K562 (cell line): ENCODE results near the gene ANOS1. TPM values are rescaled to one million over a fixed set of nuclear protein-coding genes. Genes with fewer than 3 reads are reported as not detected.

Experiments used
- ATAC-seq: fragments of 200-7000 bp; cut with Tn5 transposase; 3 replicates; pipeline ENCODE4 v1.9.1; 2020; ENCODE audit warnings: moderate library complexity
- BruUV-seq: library from RNA; stranded (reverse); fragments of 400-500 nt; replicated peaks from 2 replicates; lab custom pipeline; 2021; lab: Mats Ljungman, UMichigan
- CTCF ChIA-PET: fragments of 300-600 bp; formaldehyde crosslinking; extraction: SDS; loops from one replicate; lab custom pipeline; 2021; ENCODE audit warnings: low intra/inter-chr PET ratio; lab: Yijun Ruan, JAX
- POLR2A ChIA-PET: fragments of 300-600, 350-650 bp; sonication (Branson Sonifier 250); formaldehyde crosslinking; extraction: SDS; loops from one replicate; lab custom pipeline; 2021; ENCODE audit warnings: antibody characterized with exemption, inconsistent platforms; lab: Yijun Ruan, JAX
- DNase-seq, 4 experiments: peaks; one replicate each; pipeline versions ENCODE4 v3.0.0 to v3.0.0-alpha.2; 2011 to 2018; ENCODE audit warnings: low spot score in 3 of 4, mixed read lengths in 3 of 4; ENCODE audit errors: extremely low read depth in 1 of 4
- FAIRE-seq: peaks from 2 replicates; lab custom pipeline; 2011; peaks lifted over from hg19 to GRCh38; lab: Jason Lieb, UNC
- H2AFZ ChIP-seq: 2 replicates; pipeline ENCODE4 v1.6.0; 2011; ENCODE audit warnings: low read depth, low read length, control low read depth, inconsistent platforms
- H3K27ac ChIP-seq: fragments of 200-600 bp; 3 replicates; pipeline ENCODE4 v1.8.0; 2011; ENCODE audit warnings: low read depth, mild to moderate bottlenecking, control low read depth, inconsistent platforms, low read length, moderate library complexity, mixed read lengths; ENCODE audit errors: extremely low read depth
- H3K27me3 ChIP-seq, 2 experiments: fragments of 300-600 bp in 1 of 2; 2 replicates in 1 of 2; 3 replicates in 1 of 2; pipeline versions ENCODE4 v1.6.0 to v1.8.0; 2011; ENCODE audit warnings: inconsistent platforms in 2 of 2, low read length in 2 of 2, mild to moderate bottlenecking in 1 of 2, mixed read lengths in 1 of 2, moderate library complexity in 1 of 2; ENCODE audit not compliant: control insufficient read depth in 2 of 2, insufficient read depth in 2 of 2
- H3K36me3 ChIP-seq: fragments of 300-600 bp; 3 replicates; pipeline ENCODE4 v1.8.0; 2011; ENCODE audit warnings: mild to moderate bottlenecking, low read length, inconsistent platforms; ENCODE audit not compliant: control insufficient read depth, insufficient read depth
- H3K4me1 ChIP-seq, 2 experiments: fragments of 200-600 bp in 1 of 2; replicated peaks in 1 of 2; 2 replicates in 1 of 2; 3 replicates in 1 of 2; pipeline versions ENCODE4 v1.5.1 to v1.8.0; 2011; ENCODE audit warnings: inconsistent platforms in 2 of 2, low read length in 2 of 2, mild to moderate bottlenecking in 1 of 2, mixed read lengths in 1 of 2, moderate library complexity in 1 of 2; ENCODE audit not compliant: control insufficient read depth in 2 of 2, insufficient read depth in 2 of 2
- H3K4me2 ChIP-seq: 2 replicates; pipeline ENCODE4 v1.6.1; 2011; ENCODE audit warnings: low read length, control low read depth, inconsistent platforms, mixed read lengths; ENCODE audit not compliant: insufficient read depth
- H3K4me3 ChIP-seq: fragments of 200-600 bp; sonication (generic), shearing (Covaris generic); 2 replicates; pipeline ENCODE4 v1.5.1; 2016; ENCODE audit warnings: control low read depth, inconsistent platforms
- H3K79me2 ChIP-seq: fragments of 200-600 bp; 3 replicates; pipeline ENCODE4 v1.8.0; 2011; ENCODE audit warnings: low read length, inconsistent platforms; ENCODE audit not compliant: control insufficient read depth, insufficient read depth
- H3K9ac ChIP-seq, 2 experiments: 2 replicates each; pipeline versions ENCODE4 v1.6.0 to v1.6.1; 2011; ENCODE audit warnings: low read depth in 2 of 2, low read length in 2 of 2, control low read depth in 1 of 2, inconsistent platforms in 1 of 2, mild to moderate bottlenecking in 1 of 2, mixed read lengths in 1 of 2; ENCODE audit not compliant: insufficient read depth in 1 of 2
- H3K9me1 ChIP-seq: one replicate; pipeline ENCODE4 v1.6.0; 2011; ENCODE audit warnings: inconsistent platforms, mild to moderate bottlenecking, low read length, moderate library complexity; ENCODE audit not compliant: control insufficient read depth, insufficient read depth
- H3K9me3 ChIP-seq: replicated peaks from 2 replicates; pipeline ENCODE4 v1.5.1; 2011; ENCODE audit warnings: low read depth, low read length, inconsistent platforms; ENCODE audit not compliant: control insufficient read depth, insufficient read depth
- H4K20me1 ChIP-seq: replicated peaks from 2 replicates; pipeline ENCODE4 v1.6.1; 2011; ENCODE audit warnings: low read length, inconsistent platforms, mixed read lengths; ENCODE audit not compliant: control insufficient read depth, insufficient read depth
- CEBPB ChIP-seq: fragments of 450-650 bp; IDR thresholded peaks from 2 replicates; pipeline ENCODE4 v1.6.1; 2016; ENCODE audit warnings: missing genetic modification characterization, missing compliant biosample characterization
- DNMT1 ChIP-seq: fragments of 450-650 bp; IDR thresholded peaks from 2 replicates; pipeline ENCODE4 v1.6.1; 2016; ENCODE audit warnings: antibody characterized with exemption, mild to moderate bottlenecking
- KDM2B ChIP-seq: fragments of 250-450 bp; sonication (Bioruptor Pico); IDR thresholded peaks from 2 replicates; pipeline ENCODE4 v1.8.0; 2021; ENCODE audit warnings: mild to moderate bottlenecking, moderate library complexity
- MED1 ChIP-seq: sonication (generic); formaldehyde crosslinking; IDR thresholded peaks from 2 replicates; pipeline ENCODE4 v1.8.1; 2023; ENCODE audit warnings: missing genetic modification reagents, borderline replicate concordance
- PHB ChIP-seq: fragments of 250-450 bp; sonication (Bioruptor Pico); IDR thresholded peaks from 2 replicates; pipeline ENCODE4 v1.5.0; 2021
- RB1 ChIP-seq: fragments of 450-650 bp; IDR thresholded peaks from 2 replicates; pipeline ENCODE4 v1.6.1; 2017; ENCODE audit warnings: low read depth, mild to moderate bottlenecking
- SP2 ChIP-seq: IDR thresholded peaks from 2 replicates; pipeline ENCODE4 v1.6.1; 2011; ENCODE audit warnings: mild to moderate bottlenecking, low read depth, low read length, moderate library complexity; ENCODE audit not compliant: poor library complexity, severe bottlenecking; ENCODE audit errors: extremely low read depth
- TAF1 ChIP-seq: IDR thresholded peaks from 2 replicates; pipeline ENCODE4 v1.6.1; 2011; ENCODE audit warnings: mild to moderate bottlenecking, low read length, moderate library complexity; ENCODE audit not compliant: insufficient read depth, control insufficient read depth, severe bottlenecking; ENCODE audit errors: extremely low read depth
- ZNF41 ChIP-seq: fragments of 250-450 bp; sonication (Bioruptor Pico); conservative IDR thresholded peaks from 2 replicates; pipeline ENCODE4 v1.4.0; 2020; ENCODE audit warnings: mild to moderate bottlenecking
- ZNF445 ChIP-seq: fragments of 250-450 bp; sonication (Bioruptor Pico); IDR thresholded peaks from 2 replicates; pipeline ENCODE4 v1.4.0; 2020; ENCODE audit warnings: low read depth, mild to moderate bottlenecking, moderate library complexity
- WGBS: fragments of 100-300 bp; shearing (Covaris generic); methylation state at CpG from one replicate; pipeline ENCODE4 v1.1.6; 2016; ENCODE audit warnings: low coverage, mixed read lengths; ENCODE audit not compliant: insufficient coverage; ENCODE audit errors: missing lambda C conversion rate; 5-methylcytosine and 5-hydroxymethylcytosine counted together
- in situ Hi-C: fragments of 300-500 bp; cut with MboI; formaldehyde crosslinking; loops from 4 replicates; pipeline ENCODE4 v1.15.0; 2018; ENCODE audit warnings: inconsistent platforms, mixed read lengths
- intact Hi-C: fragments of 100-400 bp; cut with micrococcal nuclease; formaldehyde crosslinking; loops from 2 replicates; pipeline ENCODE4 v1.14.2; 2022
- polyA plus RNA-seq, 8 experiments: library from polyadenylated mRNA; depleted of rRNA in 4 of 8; stranded (reverse) in 5 of 8; unstranded in 3 of 8; fragments of >200 nt; fragmentation: Nextera tagmentation in 2 of 8; fragmentation: Illumina TruSeq in 1 of 8; extraction: Ambion mirVana in 2 of 8; extraction: Trizol in 1 of 8; gene quantifications; 2 replicates each; pipeline versions ENCODE4 v1.2.1 to v1.2.3, GENCODE V29; 2011 to 2014; ENCODE audit warnings: inconsistent platforms in 1 of 8, missing spikeins in 1 of 8
- total RNA-seq, 7 experiments: library from RNA; depleted of rRNA in 6 of 7; stranded (reverse); fragments of >200 nt in 6 of 7; fragmentation: Illumina TruSeq in 2 of 7; extraction: Trizol in 2 of 7; gene quantifications; 2 replicates each; pipeline versions ENCODE4 v1.2.1 to v1.2.3, GENCODE V29; 2011 to 2021; ENCODE audit warnings: low replicate concordance in 1 of 7
- TF ChIP-seq, protein P1 (sequence below), 3 experiments: fragments of 200-800 bp in 1 of 3; sonication (Bioruptor generic) in 1 of 3; sonication (generic) in 1 of 3; formaldehyde crosslinking in 1 of 3; IDR thresholded peaks; 2 replicates each; pipeline versions ENCODE4 v1.6.1 to v1.8.0; 2016 to 2022; ENCODE audit warnings: mild to moderate bottlenecking in 2 of 3, missing compliant biosample characterization in 2 of 3, missing genetic modification characterization in 2 of 3, missing genetic modification reagents in 1 of 3

Gene ANOS1
- total and polyA plus RNA-seq, 9 of the 15 experiments (the other 6 are each of a cell fraction or from before 2014, with no cell fraction given) = 0.04 TPM; not detected in 8

DNA sequence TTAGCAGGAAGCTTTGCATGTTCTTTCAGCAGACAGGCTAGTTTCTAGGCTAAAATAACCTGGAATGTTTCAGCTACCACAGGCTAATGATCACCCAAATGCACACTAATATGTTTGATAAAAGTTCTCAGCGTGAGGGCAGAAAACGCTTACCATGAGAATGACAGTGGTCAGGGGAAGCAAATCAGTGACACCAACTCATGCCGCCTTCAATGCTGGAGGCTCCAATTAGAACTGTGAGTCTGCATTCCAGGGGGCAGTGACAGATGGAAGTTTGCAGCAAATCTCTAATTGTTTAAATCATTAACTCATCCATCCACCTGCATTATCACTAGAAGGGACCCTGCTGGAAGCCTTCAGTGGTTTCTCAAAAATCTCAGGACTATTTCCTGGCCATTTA lies 43.2 kb downstream of the ANOS1 start:
- H3K9me3 ChIP-seq = no peaks in the 10 kb centered on the region
- in situ Hi-C loops = no loop called here
- ChIA-PET CTCF (no interaction called here), POLR2A (no interaction called here)
- no peak overlapping the region for H3K4me3 ChIP-seq
- no peak overlapping the region for H3K27ac ChIP-seq
- no peak for FAIRE-seq
- H3K36me3 ChIP-seq = no peaks in the 10 kb centered on the region
- no peaks in the 10 kb centered on the region for H3K79me2 ChIP-seq
- H3K9me1 ChIP-seq = no peaks in the 10 kb centered on the region
- H2AFZ ChIP-seq = no peak overlapping the region
- no peak for ATAC-seq
- DNase-seq = no peak
- no peak overlapping the region for H3K9ac ChIP-seq
- no peak overlapping the region for H3K4me2 ChIP-seq
- 0% methylated on average over 3 of the region's 3 CpGs for WGBS
- TF ChIP-seq MED1 (CRISPR knock-in tag) (no peak), DNMT1 (no peak), SP2 (no peak), CEBPB (tag) (no peak), PHB (CRISPR knock-in tag) (no peak), TAF1 (no peak), ZNF445 (no peak), RB1 (no peak), KDM2B (no peak), ZNF41 (CRISPR knock-in tag) (no peak)
- TF ChIP-seq, protein P1, sequence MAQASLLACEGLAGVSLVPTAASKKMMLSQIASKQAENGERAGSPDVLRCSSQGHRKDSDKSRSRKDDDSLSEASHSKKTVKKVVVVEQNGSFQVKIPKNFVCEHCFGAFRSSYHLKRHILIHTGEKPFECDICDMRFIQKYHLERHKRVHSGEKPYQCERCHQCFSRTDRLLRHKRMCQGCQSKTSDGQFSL (CRISPR knock-in tag; IDR thresholded peaks at IDR 0.05) = no peak
- TF ChIP-seq, protein P1 (tag; IDR thresholded peaks at IDR 0.05) = no peak
- no TSS peak for BruUV-seq
- intact Hi-C loops = no loop called here
- H3K27me3 ChIP-seq = no peaks in the 10 kb centered on the region
- H3K4me1 ChIP-seq = no peaks in the 10 kb centered on the region
- H4K20me1 ChIP-seq = no peaks in the 10 kb centered on the region
